ENCODE measurements around the gene UCK2.

GRCh38 chr1:165855010-165855838 lies 27.8 kb downstream of the UCK2 start:
- no peak for TF ChIP-seq EZH2phosphoT487 (IDR thresholded peaks at IDR 0.05; ENCODE audit: low read depth)
- TF ChIP-seq CTCF (IDR thresholded peaks at IDR 0.05; ENCODE audit: low read depth, low read length), result no peak
